HepG2 (cell line): ENCODE results near the gene ADAMTS16. TPM values are rescaled to one million over a fixed set of nuclear protein-coding genes. Genes with fewer than 3 reads are reported as not detected.

Experiments used
- ATAC-seq: fragments of 200-7000 bp; cut with Tn5 transposase; 3 replicates; pipeline ENCODE4 v1.9.1; 2020; ENCODE audit warnings: mild to moderate bottlenecking, moderate library complexity
- BruUV-seq: library from RNA; stranded (reverse); fragments of 400-500 nt; replicated peaks from 2 replicates; lab custom pipeline; 2021; lab: Mats Ljungman, UMichigan
- CTCF ChIA-PET: fragments of 300-600 bp; formaldehyde crosslinking; extraction: SDS; loops from one replicate; lab custom pipeline; 2021; ENCODE audit warnings: low total read pairs, inconsistent platforms, low intra/inter-chr PET ratio; lab: Yijun Ruan, JAX
- POLR2A ChIA-PET: fragments of 350-600 bp; sonication (Branson Sonifier 250); formaldehyde crosslinking; loops from one replicate; lab custom pipeline; 2020; ENCODE audit warnings: antibody characterized with exemption, inconsistent platforms; lab: Yijun Ruan, JAX
- DNase-seq: peaks from one replicate; pipeline ENCODE4 v3.0.0-alpha.2; 2015; ENCODE audit warnings: low spot score
- FAIRE-seq: peaks from 3 replicates; lab custom pipeline; 2011; peaks lifted over from hg19 to GRCh38; lab: Jason Lieb, UNC
- H2AFZ ChIP-seq: one replicate; pipeline ENCODE4 v1.6.1; 2011; ENCODE audit warnings: low read length, inconsistent platforms
- H3K27ac ChIP-seq: fragments of 300-600 bp; 3 replicates; pipeline ENCODE4 v1.8.0; 2011; ENCODE audit warnings: mixed run types, mild to moderate bottlenecking, mixed read lengths, low read length, inconsistent platforms; ENCODE audit not compliant: insufficient read depth; ENCODE audit errors: extremely low read length
- H3K27me3 ChIP-seq, 2 experiments: fragments of 200-600 bp in 1 of 2; 2 replicates in 1 of 2; 3 replicates in 1 of 2; pipeline versions ENCODE4 v1.6.0 to v1.8.0; 2011; ENCODE audit warnings: low read length in 2 of 2, mild to moderate bottlenecking in 2 of 2, moderate library complexity in 2 of 2, inconsistent platforms in 1 of 2; ENCODE audit not compliant: insufficient read depth in 2 of 2, control insufficient read depth in 1 of 2
- H3K36me3 ChIP-seq, 2 experiments: fragments of 200-600 bp in 1 of 2; replicated peaks in 1 of 2; 2 replicates in 1 of 2; 3 replicates in 1 of 2; pipeline versions ENCODE4 v1.5.1 to v1.8.0; 2011; ENCODE audit warnings: low read length in 2 of 2, inconsistent platforms in 1 of 2; ENCODE audit not compliant: insufficient read depth in 2 of 2, control insufficient read depth in 1 of 2
- H3K4me1 ChIP-seq: 2 replicates; pipeline ENCODE4 v1.5.1; 2012; ENCODE audit warnings: low read length, inconsistent platforms; ENCODE audit not compliant: insufficient read depth
- H3K4me2 ChIP-seq: 2 replicates; pipeline ENCODE4 v1.6.0; 2011; ENCODE audit warnings: low read depth, low read length, inconsistent platforms
- H3K4me3 ChIP-seq, 3 experiments: fragments of 200-600 bp in 1 of 3; sonication (generic), shearing (Covaris generic) in 1 of 3; replicated peaks in 1 of 3; 2 replicates each; pipeline ENCODE4 v1.5.1; 2011 to 2016; ENCODE audit warnings: low read length in 3 of 3, inconsistent platforms in 2 of 3, low read depth in 2 of 3, mild to moderate bottlenecking in 2 of 3, control low read depth in 1 of 3, mixed read lengths in 1 of 3; ENCODE audit not compliant: insufficient read depth in 1 of 3
- H3K79me2 ChIP-seq: one replicate; pipeline ENCODE4 v1.6.1; 2011; ENCODE audit warnings: low read length, inconsistent platforms; ENCODE audit not compliant: insufficient read depth
- H3K9ac ChIP-seq: 2 replicates; pipeline ENCODE4 v1.6.0; 2011; ENCODE audit warnings: mild to moderate bottlenecking, low read depth, low read length, inconsistent platforms; ENCODE audit not compliant: insufficient read depth
- H3K9me3 ChIP-seq: 2 replicates; pipeline ENCODE4 v1.5.1; 2012; ENCODE audit warnings: mild to moderate bottlenecking, low read length
- H4K20me1 ChIP-seq: 2 replicates; pipeline ENCODE4 v1.6.0; 2011; ENCODE audit warnings: inconsistent platforms, mild to moderate bottlenecking, low read length, moderate library complexity; ENCODE audit not compliant: insufficient read depth
- PBX3 ChIP-seq: sonication (generic); formaldehyde crosslinking; IDR thresholded peaks from 2 replicates; pipeline ENCODE4 v1.8.1; 2023; ENCODE audit warnings: missing genetic modification reagents, inconsistent platforms, borderline replicate concordance
- ZNF687 ChIP-seq: sonication (generic); formaldehyde crosslinking; IDR thresholded peaks from 2 replicates; pipeline ENCODE4 v1.5.1; 2020; ENCODE audit warnings: mild to moderate bottlenecking, missing genetic modification reagents, moderate library complexity
- WGBS: methylation state at CpG from one replicate; pipeline ENCODE4 v1.1.6; 2017; ENCODE audit warnings: low lambda C conversion rate; 5-methylcytosine and 5-hydroxymethylcytosine counted together
- in situ Hi-C: cut with HindIII; loops from 2 replicates; pipeline ENCODE4 v1.10.0; 2017; ENCODE audit warnings: low pct_unique_long_range_greater_than_20kb; ENCODE audit not compliant: extremely low pct_ligation_motif_present
- intact Hi-C: fragments of 100-400 bp; cut with micrococcal nuclease; formaldehyde crosslinking; loops from one replicate; pipeline ENCODE4 v1.10.0; 2022; ENCODE audit not compliant: unreplicated experiment
- polyA plus RNA-seq, 8 experiments: library from polyadenylated mRNA; depleted of rRNA in 3 of 8; stranded (reverse) in 7 of 8; unstranded in 1 of 8; fragments of >200 nt; fragmentation: Illumina TruSeq in 4 of 8; extraction: Trizol in 4 of 8; gene quantifications; 2 replicates each; pipeline versions ENCODE4 v1.2.1 to v1.2.3, GENCODE V29; 2011 to 2016; ENCODE audit warnings: low read depth in 4 of 8, missing spikeins in 1 of 8, mixed read lengths in 1 of 8; ENCODE audit not compliant: insufficient read depth in 1 of 8
- total RNA-seq, 5 experiments: library from RNA; depleted of rRNA; stranded (reverse); fragments of >200 nt; fragmentation: Illumina TruSeq; extraction: Trizol; gene quantifications; 2 replicates each; pipeline ENCODE4 v1.2.3, GENCODE V29; 2016; ENCODE audit warnings: low read depth in 1 of 5

The ADAMTS16 gene
- total and polyA plus RNA-seq, 2 of the 13 experiments (the other 11 are each of a cell fraction or from before 2014, with no cell fraction given) = 0.02 to 0.03 TPM

DNA sequence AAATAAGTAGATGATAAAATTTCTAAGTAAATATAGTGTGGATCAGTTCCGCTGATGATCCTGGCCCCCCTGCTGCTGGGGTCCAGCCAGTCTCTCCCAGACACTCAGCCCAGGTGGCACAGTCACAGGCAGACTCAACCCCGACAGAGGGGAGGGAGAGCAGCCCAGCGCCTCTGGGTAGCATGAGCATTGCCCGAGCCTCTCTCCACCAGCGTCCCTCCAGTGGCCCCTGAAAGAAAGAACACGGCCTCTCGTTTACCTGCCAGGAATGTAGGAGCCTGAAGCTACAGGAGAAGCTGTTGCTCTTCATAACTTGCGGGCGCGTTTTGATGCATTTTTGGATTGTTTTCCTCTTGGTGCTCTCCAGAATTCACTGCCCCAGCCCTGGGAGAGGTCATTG lies 213.6 kb downstream of the ADAMTS16 start:
- Histone ChIP-seq H3K4me2 (no peak overlapping the region), H4K20me1 (no peaks in the 10 kb centered on the region), H3K79me2 (no peaks in the 10 kb centered on the region), H2AFZ (no peak overlapping the region), H3K4me3 (no peak overlapping the region), H3K4me1 (peaks cover 87% of the 10 kb centered on the region), H3K9me3 (no peaks in the 10 kb centered on the region), H3K27ac (no peak overlapping the region), H3K9ac (no peak overlapping the region), H3K27me3 (no peaks in the 10 kb centered on the region), H3K36me3 (no peaks in the 10 kb centered on the region)
- 91% methylated on average over 7 of the region's 10 CpGs for WGBS
- in situ Hi-C loops = no loop called here
- DNase-seq (no peak), FAIRE-seq (no peak), ATAC-seq (no peak)
- POLR2A ChIA-PET = no interaction called here
- no TSS peak for BruUV-seq
- CTCF ChIA-PET = no interaction called here
- TF ChIP-seq ZNF687 (CRISPR knock-in tag) (peak; percentile 22; the same call in 1 of the 2 replicates), PBX3 (CRISPR knock-in tag) (no peak)
- intact Hi-C loops = no loop called here
